Glomerular endothelial cell (primary cell): ENCODE measurements around the gene SLC22A17. TPM values are rescaled to one million over a fixed set of nuclear protein-coding genes. Genes with fewer than 3 reads are reported as not detected.
"Not testable (repeated sequence)": the region's sequence is repeated elsewhere in the genome, so short reads cannot be mapped to it uniquely, and the experiment has no call there.

Source experiments
- DNase-seq: peaks from one replicate; pipeline ENCODE4 v3.0.0-alpha.2; 2011; ENCODE audit warnings: low read depth, low spot score; ENCODE audit errors: extremely low read depth
- total RNA-seq: library from RNA; depleted of rRNA; stranded (reverse); fragments of >200 nt; gene quantifications from 2 replicates; pipeline ENCODE4 v1.2.3, GENCODE V29; 2015

SLC22A17 gene
- 1.2 and 7.3 TPM in 2 replicates for total RNA-seq

- peak; percentile 4 for DNase-seq
Measured at GRCh38 chr14:23352506-23353432, at the start of gene SLC22A17. SLC22A17 (minus strand) TSS chr14:23352887.

DNA sequence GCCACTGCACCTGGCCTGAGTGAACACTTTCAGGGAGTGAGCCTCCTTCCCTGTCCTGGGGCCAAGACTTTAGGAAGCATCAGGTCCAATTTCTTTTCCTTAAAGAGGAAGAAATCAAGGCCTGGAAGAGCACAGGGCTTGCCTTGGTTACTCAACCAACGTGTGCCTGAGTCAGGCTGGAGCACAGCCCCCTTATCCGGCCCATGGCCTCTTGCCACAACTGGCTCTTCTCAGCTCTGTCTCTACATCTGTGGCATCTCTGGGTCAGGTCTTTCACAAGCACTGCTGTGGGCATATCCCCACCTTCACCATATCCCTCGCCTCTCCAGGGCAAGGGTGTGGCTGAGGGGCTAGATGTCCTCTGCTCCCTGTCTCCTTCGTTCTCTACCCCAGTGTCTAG, 48.6 kb upstream of the SLC22A17 start:
- no peak for DNase-seq

DNA sequence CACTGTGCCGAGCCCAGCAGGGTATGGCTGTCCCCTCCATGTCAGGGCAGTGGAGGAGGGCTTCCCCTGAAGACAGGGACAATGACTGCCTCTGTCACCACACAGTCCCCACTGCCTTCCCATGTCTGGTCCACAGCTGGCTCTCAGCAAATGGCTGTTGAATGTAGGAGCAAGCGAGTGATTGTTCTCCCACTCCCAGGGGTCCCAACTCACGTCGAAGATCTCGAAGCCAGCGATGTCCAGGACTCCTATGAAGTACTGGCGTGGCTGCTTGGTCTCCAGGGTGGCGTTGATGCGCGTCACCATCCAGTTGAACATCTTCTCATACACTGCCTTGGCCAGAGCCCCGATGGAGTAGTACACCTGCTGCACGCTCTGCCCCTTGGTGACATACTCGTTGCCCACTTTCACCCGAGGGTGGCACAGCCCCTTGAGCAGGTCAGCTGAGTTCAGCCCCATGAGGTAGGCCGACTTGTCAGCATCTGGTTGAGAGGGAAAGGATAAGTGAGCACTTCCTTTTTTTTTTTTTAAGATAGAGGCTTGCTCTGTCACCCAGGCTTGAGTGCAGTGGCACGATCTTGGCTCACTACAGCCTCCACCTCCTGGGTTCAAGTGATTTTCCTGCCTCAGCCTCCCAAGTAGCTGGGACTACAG, 47.9 kb upstream of the SLC22A17 start:
- not testable (repeated sequence) for DNase-seq

GRCh38 chr14:23399591-23399990, 46.9 kb upstream of the SLC22A17 start:
- no peak for DNase-seq

GRCh38 chr14:23399136-23399535, 46.4 kb upstream of the SLC22A17 start:
- DNase-seq: no peak

DNA sequence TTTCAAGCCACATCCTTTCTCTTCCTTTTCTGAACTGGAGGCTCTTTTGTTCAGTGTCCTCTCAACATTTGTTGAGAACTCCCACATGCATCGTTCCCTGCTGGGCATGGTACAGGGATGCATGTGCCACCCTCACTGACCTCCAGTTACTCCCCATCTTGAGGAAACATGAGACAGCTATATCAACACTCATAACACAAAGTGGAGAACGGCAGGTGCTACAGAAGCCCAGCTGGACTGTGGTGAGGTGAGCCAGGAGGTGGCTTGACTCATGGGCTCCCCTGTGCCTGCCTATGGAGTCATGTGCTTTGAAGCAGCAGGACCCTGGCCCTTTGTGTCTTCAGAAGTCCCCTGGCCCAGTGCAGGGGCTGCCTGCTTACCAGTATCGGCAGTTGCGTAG, 45.7 kb upstream of the SLC22A17 start:
- DNase-seq: no peak

DNA sequence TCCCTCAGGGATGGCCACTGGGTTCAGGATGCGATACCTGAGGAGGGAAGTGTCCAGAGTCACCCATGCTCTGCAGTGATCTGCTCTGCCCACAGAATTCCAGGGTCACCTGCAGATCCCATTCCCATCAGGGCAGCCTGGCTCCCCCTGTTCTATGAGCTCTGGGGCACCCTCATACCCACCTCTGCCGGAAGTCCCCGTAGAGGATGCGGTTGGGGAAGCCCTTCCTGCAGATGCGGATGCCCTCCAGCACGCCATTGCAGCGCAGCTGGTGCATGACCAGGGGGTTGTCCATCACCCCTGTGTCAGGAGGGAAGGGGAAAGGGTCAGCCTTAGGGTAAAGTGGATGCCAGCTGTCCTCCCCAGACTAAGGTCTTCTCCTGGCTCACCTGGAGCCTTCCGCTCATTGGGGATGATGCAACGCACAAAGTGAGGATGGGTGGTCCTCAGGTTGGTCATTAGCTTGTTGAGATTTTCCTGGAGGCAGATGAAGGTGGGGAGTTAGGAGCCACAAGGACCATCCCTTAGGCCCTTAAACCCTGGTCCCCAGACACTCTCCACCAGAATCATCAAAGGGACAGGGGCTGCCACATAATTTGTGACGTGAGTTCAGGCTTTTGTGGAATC, 44.2 kb upstream of the SLC22A17 start:
- DNase-seq: no peak

DNA sequence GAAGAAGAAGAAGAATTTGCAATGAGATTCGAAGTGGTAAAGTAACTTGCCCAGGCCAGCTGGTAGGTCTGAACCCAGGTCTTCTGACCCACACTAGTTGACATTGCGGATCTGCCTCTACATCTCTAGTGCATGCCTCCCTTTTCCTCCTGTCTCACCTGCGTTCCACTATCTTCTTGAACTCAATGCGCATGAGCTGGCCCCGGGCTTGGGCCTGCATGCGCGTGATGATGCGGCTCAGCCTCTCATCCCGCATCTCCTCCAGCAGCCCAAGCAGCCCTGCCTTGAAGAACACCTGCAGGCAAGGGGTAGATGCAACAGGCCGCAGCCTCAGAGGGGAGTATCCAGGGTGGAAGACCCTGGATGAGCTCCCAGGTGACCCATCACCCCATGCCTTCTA, 43.4 kb upstream of the SLC22A17 start:
- DNase-seq: no peak

DNA sequence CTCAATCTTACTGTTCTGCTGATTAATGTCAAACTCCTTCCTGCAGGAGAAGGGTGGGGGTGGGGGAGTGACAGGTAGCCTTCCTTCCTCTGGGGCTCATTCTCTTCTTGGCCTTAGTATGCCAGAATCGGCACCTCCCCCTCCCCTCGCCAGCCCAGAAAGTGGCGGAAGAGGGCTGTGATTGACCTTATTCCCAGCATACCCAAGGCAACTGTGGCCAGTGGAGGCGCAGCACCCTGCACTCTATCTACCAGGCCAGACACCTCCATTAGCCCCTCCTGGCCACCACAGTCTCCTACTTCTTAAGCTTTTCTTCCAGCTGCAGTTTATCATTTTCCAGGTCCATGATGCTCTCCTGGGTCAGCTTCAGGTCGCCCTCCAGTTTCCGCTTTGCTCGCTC, 39.9 kb upstream of the SLC22A17 start:
- no peak for DNase-seq

DNA sequence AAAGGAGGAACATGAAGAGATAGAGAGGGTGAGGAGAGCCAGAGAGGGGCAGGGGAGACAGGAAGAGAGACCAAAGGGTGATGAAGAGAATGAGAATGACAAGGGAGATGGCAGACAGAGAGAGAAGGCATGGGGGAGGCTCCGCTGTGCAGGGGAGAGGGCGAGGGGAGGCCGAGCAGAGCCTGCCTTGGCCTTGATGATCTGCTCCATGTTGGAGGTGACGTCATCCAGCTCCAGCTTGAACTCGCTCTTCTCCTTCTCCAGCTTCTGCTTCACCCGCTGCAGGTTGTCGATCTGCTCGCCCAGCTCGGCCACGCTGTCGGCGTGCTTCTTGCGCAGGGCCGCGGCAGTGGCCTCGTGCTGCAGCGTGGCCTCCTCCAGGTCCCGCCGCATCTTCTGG, 37.2 kb upstream of the SLC22A17 start:
- DNase-seq: not testable (repeated sequence)

DNA sequence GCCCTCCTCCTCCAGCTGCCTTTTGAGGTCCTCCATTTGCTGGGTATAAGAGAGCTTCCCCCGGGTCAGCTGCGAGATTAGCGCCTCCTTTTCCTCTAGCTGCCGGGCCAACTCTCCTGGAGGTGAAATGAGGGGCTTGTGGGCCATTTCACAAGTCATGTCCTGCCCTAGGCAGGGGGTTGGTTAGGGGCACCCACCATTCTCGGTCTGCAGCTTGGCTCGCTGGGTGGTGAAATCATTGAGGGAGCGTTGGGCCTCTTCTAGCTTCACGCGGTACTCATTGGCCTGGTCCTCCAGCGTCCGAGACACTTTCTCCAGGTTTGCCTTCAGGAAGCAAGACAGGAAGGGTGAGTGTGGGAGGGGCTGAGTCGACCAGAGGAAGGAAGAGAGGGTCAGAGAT, 36.7 kb upstream of the SLC22A17 start:
- no peak for DNase-seq

GRCh38 chr14:23388996-23389395, 36.3 kb upstream of the SLC22A17 start:
- no peak for DNase-seq

- no peak for DNase-seq
Measured at GRCh38 chr14:23387916-23388882, 35.5 kb upstream of the SLC22A17 start.

DNA sequence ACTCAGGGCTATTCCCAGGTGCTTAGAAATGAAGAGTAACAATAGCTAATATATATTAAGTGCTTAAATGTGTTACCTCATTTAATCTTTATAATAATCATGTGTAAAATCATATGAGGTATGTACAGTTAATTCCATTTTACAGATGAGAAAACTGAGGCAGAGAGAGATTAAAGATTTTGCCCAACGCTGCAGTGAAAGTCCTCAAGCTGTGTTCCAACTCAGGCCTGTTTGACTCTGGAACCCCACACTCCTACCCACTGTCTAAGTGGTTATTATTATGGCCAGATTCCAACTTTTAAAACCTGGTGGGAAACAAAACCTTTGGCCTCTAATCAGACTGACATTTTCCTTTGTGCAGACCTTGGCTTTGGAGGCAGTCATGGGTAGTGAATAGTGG, 34.3 kb upstream of the SLC22A17 start:
- DNase-seq: no peak

- not testable (repeated sequence) for DNase-seq
Measured at GRCh38 chr14:23386266-23386657, 33.6 kb upstream of the SLC22A17 start.

GRCh38 chr14:23385642-23386265, 33.1 kb upstream of the SLC22A17 start:
- no peak for DNase-seq

- no peak for DNase-seq
Measured at GRCh38 chr14:23385244-23385641, 32.6 kb upstream of the SLC22A17 start.

DNA sequence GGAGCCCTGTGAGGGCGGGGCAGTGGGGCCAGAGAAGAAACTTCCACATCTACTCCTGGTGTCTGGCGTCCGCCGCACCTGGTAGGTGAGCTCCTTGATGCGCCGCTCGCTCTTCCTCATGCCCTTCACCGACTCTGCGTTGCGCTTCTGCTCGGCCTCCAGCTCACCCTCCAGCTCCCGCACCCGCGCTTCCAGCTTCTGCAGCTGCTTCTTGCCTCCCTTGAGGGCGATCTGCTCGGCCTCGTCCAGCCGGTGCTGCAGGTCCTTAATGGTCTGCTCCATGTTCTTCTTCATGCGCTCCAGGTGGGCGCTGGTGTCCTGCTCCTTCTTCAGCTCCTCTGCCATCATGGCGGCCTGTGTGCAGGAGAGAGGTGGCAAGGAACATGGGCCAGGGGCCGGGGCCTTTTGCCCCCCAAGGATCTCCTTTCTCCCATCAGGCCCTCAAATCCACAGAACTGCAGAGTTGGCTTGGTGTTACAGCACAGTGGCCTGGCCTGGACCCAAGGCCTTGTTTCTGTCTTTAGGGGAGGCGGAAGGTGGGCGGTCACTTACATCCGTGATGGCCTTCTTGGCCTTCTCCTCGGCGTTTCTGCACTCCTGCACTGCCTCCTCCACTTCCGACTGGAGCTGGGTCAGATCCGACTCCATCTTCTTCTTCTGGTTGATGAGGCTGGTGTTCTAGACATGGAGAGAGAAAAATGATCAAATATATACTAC, 31.8 kb upstream of the SLC22A17 start:
- no peak for DNase-seq

DNA sequence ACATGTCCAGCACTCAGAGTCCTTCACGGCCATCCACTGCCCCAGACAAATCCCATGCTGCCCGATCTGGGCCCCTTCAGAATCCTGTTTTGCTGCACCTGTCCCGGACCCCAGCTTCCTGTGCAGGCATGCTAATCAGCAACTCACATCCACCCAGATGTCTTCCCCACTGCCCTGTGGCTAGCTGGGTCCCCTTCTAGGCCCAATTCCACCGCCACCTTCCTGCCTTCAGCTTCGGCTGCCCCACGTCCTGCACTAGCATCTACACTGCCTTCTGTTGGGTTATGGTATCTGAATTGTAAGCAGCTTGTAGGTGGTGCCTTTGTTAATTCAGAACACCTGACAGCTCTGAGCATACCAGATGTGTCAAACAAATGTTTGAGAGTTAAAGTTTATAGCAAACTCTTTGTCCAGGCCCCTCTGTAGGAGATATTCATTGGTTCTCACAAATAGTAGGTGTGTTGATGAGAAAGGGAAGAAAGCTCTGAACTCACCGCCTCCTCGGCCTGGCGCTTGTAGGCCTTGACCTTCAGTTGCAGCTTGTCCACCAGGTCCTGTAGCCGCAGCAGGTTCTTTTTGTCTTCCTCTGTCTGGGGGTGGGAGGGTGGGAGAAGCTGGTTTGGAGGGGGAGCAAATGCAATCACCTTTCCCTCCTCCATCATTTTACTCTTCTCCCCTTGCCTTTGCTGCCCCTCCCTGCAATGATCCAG, 30.2 kb upstream of the SLC22A17 start:
- DNase-seq: no peak
